ENCODE results near the gene CTNS. TPM values are rescaled to one million over a fixed set of nuclear protein-coding genes. Genes with fewer than 3 reads are reported as not detected.

CTNS gene
- total RNA-seq, 1 experiment from 2014 or later, result 15.6 TPM

DNA sequence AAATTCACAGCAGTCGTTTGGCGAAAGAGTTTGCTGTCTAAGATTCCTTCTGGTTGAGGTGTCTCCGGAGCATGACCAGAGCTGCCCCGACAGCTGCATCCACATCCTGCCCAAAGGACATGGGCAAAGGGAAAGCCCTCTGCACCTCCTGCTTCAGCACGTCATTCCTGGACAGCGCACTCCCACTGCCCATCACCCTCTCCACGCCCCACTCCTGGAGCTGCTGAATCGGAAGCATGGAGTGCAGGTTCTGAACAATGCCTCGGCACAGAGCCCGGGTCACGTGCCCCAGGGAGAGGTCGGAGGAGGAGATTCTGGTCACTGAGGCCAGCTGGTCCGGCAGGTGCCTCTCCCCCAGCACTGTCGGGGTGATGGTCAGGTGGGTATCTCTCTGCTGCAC, 26.0 kb upstream of the CTNS start:
- no peak for DNase-seq
- peaks cover 36% of the 10 kb centered on the region for H3K36me3 Mint-ChIP-seq (ENCODE audit: insufficient read depth, unreplicated experiment)
- ChIA-PET CTCF (no interaction called here), POLR2A (no interaction called here)
- no peak overlapping the region for H3K4me3 Mint-ChIP-seq (ENCODE audit: unreplicated experiment)
- H3K27me3 Mint-ChIP-seq (ENCODE audit: insufficient read depth, unreplicated experiment), result no peaks in the 10 kb centered on the region
- H3K36me3 ChIP-seq (ENCODE audit: control insufficient read depth, insufficient read depth, low read length), result no peaks in the 10 kb centered on the region; the same call in 1 of the 2 replicates
- TF ChIP-seq, protein P1, sequence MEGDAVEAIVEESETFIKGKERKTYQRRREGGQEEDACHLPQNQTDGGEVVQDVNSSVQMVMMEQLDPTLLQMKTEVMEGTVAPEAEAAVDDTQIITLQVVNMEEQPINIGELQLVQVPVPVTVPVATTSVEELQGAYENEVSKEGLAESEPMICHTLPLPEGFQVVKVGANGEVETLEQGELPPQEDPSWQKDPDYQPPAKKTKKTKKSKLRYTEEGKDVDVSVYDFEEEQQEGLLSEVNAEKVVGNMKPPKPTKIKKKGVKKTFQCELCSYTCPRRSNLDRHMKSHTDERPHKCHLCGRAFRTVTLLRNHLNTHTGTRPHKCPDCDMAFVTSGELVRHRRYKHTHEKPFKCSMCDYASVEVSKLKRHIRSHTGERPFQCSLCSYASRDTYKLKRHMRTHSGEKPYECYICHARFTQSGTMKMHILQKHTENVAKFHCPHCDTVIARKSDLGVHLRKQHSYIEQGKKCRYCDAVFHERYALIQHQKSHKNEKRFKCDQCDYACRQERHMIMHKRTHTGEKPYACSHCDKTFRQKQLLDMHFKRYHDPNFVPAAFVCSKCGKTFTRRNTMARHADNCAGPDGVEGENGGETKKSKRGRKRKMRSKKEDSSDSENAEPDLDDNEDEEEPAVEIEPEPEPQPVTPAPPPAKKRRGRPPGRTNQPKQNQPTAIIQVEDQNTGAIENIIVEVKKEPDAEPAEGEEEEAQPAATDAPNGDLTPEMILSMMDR (IDR thresholded peaks at IDR 0.05; ENCODE audit: insufficient read depth in 1 of 2, low read depth in 1 of 2, low read length in 1 of 2, severe bottlenecking in 1 of 2, unreplicated experiment in 1 of 2), result no peak
- no peak overlapping the region for H3K27ac Mint-ChIP-seq (ENCODE audit: unreplicated experiment)
- no peak overlapping the region for H3K4me3 ChIP-seq (ENCODE audit: low read depth, low read length)
- BruUV-seq (replicated peaks), result no TSS peak
- no peaks in the 10 kb centered on the region for H3K4me1 Mint-ChIP-seq (ENCODE audit: low read depth, unreplicated experiment)
- H3K9me3 ChIP-seq, result no peaks in the 10 kb centered on the region
- H3K4me1 ChIP-seq, result peaks cover 10% of the 10 kb centered on the region
- no peaks in the 10 kb centered on the region for H3K27me3 ChIP-seq (replicated peaks; ENCODE audit: control insufficient read depth, insufficient read depth, low read length)
- intact Hi-C loops (cut with micrococcal nuclease; ENCODE audit: unreplicated experiment), result no loop called here
- no peaks in the 10 kb centered on the region for H3K9me3 Mint-ChIP-seq (ENCODE audit: unreplicated experiment)

- H3K4me1 Mint-ChIP-seq (ENCODE audit: low read depth, unreplicated experiment), result no peaks in the 10 kb centered on the region
- H3K9me3 Mint-ChIP-seq (ENCODE audit: unreplicated experiment), result no peaks in the 10 kb centered on the region
- Histone ChIP-seq H3K27me3 (replicated peaks; ENCODE audit: control insufficient read depth, insufficient read depth, low read length) (no peaks in the 10 kb centered on the region), H3K36me3 (ENCODE audit: control insufficient read depth, insufficient read depth, low read length) (no peaks in the 10 kb centered on the region; the same call in 1 of the 2 replicates), H3K9me3 (no peaks in the 10 kb centered on the region), H3K4me1 (peaks cover 10% of the 10 kb centered on the region), H3K4me3 (ENCODE audit: low read depth, low read length) (no peak overlapping the region)
- H3K4me3 Mint-ChIP-seq (ENCODE audit: unreplicated experiment), result no peak overlapping the region
- BruUV-seq (replicated peaks), result no TSS peak
- peaks cover 56% of the 10 kb centered on the region for H3K36me3 Mint-ChIP-seq (ENCODE audit: insufficient read depth, unreplicated experiment)
- CTCF ChIA-PET, result no interaction called here
- POLR2A ChIA-PET, result no interaction called here
- H3K27ac Mint-ChIP-seq (ENCODE audit: unreplicated experiment), result no peak overlapping the region
- no peak for DNase-seq
- intact Hi-C loops (cut with micrococcal nuclease; ENCODE audit: unreplicated experiment), result no loop called here
- TF ChIP-seq, protein P1 (IDR thresholded peaks at IDR 0.05; ENCODE audit: insufficient read depth in 1 of 2, low read depth in 1 of 2, low read length in 1 of 2, severe bottlenecking in 1 of 2, unreplicated experiment in 1 of 2), result no peak
- H3K27me3 Mint-ChIP-seq (ENCODE audit: insufficient read depth, unreplicated experiment), result no peaks in the 10 kb centered on the region
These were observed 23.4 kb upstream of the CTNS start for GRCh38 chr17:3613124-3613523.

DNA sequence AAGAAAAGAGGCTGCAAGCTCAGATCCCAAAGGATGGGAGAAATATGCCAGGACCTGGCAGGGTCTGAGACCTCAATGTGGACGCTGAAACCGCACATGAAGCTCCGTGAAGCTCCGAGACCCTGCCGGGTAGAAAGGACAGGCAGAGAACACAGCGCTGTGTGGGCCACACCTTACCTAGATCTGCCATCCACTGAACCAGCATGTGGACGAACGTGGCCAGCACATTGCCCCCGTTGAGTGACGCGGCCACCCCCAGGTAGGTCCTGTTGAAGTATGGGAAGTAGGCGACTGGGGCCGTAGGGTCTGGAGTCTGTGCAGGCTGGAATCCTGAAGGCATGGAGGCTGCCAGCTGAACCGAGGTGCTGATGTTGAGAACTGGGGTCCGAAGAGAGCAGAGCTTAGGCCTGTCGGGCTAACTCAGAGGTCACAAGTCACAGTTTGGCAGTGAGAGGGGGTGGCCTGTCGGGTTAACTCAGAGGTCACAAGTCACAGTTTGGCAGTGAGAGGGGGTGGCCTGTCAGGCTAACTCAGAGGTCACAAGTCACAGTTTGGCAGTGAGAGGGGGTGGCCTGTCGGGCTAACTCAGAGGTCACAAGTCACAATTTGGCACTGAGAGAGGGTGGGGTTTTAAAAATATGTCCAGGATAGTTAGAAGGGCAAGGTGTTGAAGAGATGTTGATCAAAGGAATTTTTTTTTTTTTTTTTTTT, 21.2 kb upstream of the CTNS start:
- TF ChIP-seq, protein P1 (IDR thresholded peaks at IDR 0.05; ENCODE audit: insufficient read depth in 1 of 2, low read depth in 1 of 2, low read length in 1 of 2, severe bottlenecking in 1 of 2, unreplicated experiment in 1 of 2), result no peak
- H3K4me1 Mint-ChIP-seq (ENCODE audit: low read depth, unreplicated experiment), result no peaks in the 10 kb centered on the region
- H3K27ac Mint-ChIP-seq (ENCODE audit: unreplicated experiment), result peak overlapping the region; percentile 20
- Histone ChIP-seq H3K4me3 (ENCODE audit: low read depth, low read length) (no peak overlapping the region), H3K27me3 (replicated peaks; ENCODE audit: control insufficient read depth, insufficient read depth, low read length) (no peaks in the 10 kb centered on the region), H3K36me3 (ENCODE audit: control insufficient read depth, insufficient read depth, low read length) (no peaks in the 10 kb centered on the region; the same call in 1 of the 2 replicates), H3K4me1 (peaks cover 10% of the 10 kb centered on the region), H3K9me3 (no peaks in the 10 kb centered on the region)
- intact Hi-C loops (cut with micrococcal nuclease; ENCODE audit: unreplicated experiment), result no loop called here
- H3K36me3 Mint-ChIP-seq (ENCODE audit: insufficient read depth, unreplicated experiment), result peaks cover 59% of the 10 kb centered on the region
- H3K9me3 Mint-ChIP-seq (ENCODE audit: unreplicated experiment), result no peaks in the 10 kb centered on the region
- CTCF ChIA-PET, result no interaction called here
- H3K27me3 Mint-ChIP-seq (ENCODE audit: insufficient read depth, unreplicated experiment), result no peaks in the 10 kb centered on the region
- no peak overlapping the region for H3K4me3 Mint-ChIP-seq (ENCODE audit: unreplicated experiment)
- no peak for DNase-seq
- POLR2A ChIA-PET, result no interaction called here
- no TSS peak for BruUV-seq (replicated peaks)
